Erythroblast (primary cell): Measurements from ENCODE around the gene ALAS2.

Source experiments
- DNase-seq, 2 experiments: peaks; one replicate each; lab custom pipeline; 2025; lab: John Stamatoyannopoulos, UW
- GATA1 ChIP-seq: IDR thresholded peaks from 2 replicates; pipeline ENCODE4 v1.6.1; 2011; ENCODE audit warnings: low read depth, mild to moderate bottlenecking, control low read depth, low read length, moderate library complexity
- POLR2A ChIP-seq: IDR thresholded peaks from 2 replicates; pipeline ENCODE4 v1.6.1; 2011; ENCODE audit warnings: mild to moderate bottlenecking, low read length

The ALAS2 gene

DNA sequence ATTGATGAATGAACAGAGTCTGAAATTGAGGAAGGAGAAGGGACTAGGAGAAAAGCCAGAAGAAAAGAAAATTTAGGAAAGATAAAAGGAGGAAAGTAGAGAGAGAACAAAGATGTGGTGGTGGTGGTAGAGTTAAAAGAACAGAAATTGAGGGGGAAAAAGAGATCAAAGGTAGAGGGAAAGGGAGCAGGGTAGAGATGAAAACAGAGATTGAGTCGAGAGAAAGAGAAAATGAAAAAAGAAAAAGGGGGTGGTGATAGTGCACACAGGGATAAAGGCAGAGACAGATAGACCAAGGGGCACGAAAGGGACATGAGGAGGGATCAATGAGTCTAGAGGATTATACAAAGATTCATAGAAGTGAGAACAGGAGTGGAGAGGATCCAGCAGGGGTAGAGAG is 3.9 kb downstream of the ALAS2 start:
- TF ChIP-seq GATA1 (no peak), POLR2A (no peak)
- peak in 1 of 2 experiments; percentile 61 for DNase-seq

DNA sequence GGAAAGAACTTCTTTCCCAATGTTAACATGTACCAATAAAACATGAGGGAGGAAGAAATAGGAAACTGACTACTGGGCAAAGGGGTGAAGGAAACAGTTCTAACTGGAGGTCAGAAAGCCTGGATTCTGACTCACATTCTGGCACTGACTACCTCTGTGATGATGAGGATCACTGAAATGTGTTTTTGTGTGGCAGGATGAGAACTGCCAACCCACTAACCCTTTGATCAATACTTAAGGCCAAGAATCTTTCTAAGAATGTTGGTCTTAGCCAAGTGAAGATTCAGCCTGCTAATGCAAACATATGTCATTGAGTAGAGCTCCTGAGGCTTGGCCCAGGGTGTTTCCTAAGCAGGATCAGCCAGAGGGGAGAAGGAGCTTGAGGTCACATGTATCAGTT is 4.6 kb downstream of the ALAS2 start:
- TF ChIP-seq POLR2A (no peak), GATA1 (no peak)
- DNase-seq = peak; percentile 29 to 64

DNA sequence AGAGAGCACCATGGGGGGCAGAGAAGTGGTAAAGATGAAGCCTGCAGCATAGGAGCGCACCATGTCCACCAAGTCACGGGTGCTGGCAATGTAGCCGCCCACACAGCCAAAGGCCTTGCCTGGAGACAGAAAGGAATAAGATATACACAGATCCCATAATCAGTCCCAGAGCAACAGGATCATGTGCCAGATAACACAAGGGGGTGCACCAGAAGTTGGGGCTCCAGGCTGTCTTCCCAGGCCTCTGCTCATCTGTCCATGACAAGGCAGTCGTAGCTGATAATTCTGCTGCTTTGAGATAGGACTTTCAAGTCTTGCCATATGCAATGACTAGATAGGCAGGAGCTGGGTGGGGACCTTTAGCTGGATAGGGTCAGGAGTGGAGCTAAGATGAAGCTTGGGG is 15.9 kb downstream of the ALAS2 start:
- peak; percentile 56 for TF ChIP-seq POLR2A
- peak; percentile 91 for TF ChIP-seq GATA1
- peak; percentile 94 to 99 for DNase-seq

DNA sequence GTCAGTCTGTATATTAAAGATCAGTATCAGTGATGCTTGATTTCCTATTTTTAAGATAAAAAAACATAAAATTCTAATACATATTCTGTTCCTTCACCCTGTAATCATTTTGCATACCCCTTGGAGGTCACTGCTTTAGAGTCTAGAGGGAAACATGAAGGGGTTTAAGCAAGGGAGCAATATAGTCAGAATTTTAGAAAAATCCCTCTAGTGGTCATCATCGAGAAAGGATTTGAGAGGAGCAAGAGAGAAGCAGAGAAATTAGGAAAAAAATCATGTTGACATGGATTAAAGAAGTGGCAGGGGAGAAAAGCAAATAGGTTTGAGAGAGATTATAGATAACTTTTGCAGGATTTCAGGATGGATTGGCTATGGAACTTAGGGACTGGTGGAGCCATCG is 19.5 kb downstream of the ALAS2 start:
- TF ChIP-seq GATA1 = no peak
- peak in 1 of 2 experiments; percentile 26 for DNase-seq

DNA sequence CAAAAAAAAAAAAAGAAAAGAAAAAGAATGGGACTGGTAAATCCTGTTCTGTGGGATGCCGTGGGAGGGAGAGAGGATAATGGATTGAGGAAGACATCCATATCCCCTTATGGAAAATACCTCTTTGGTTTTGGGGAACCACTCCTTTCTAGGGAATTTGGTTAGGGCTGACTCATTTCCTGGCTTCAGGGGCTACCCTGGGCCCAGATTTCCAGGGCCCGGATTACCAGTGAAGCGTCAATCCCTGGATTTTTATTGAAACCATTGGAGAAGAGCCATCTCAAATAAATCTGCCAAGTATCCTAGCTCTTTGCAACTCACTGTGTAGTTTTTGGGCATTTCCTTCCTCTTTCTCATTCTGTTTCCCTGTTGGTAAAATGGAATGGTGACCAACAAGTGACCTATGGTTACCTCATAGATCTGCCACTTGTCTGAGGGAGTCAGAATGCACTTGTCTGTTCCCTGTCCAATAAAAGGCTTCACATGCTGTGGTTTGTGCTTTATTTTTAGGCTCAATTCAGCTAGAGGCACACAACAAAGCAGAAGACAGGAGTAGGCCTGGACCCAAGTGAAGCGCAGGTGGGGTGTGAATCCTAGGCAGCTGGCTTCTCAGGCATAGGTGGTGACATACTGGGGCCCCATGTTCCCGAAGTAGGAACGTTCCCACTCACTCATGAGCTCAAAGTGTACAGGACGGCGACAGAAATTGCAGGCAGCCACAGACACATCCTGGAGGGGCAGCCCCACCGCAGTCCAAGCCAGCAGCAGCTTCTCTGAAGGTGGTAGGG is 22.0 kb downstream of the ALAS2 start:
- no peak for DNase-seq
- TF ChIP-seq POLR2A (peak; percentile 5), GATA1 (no peak)

DNA sequence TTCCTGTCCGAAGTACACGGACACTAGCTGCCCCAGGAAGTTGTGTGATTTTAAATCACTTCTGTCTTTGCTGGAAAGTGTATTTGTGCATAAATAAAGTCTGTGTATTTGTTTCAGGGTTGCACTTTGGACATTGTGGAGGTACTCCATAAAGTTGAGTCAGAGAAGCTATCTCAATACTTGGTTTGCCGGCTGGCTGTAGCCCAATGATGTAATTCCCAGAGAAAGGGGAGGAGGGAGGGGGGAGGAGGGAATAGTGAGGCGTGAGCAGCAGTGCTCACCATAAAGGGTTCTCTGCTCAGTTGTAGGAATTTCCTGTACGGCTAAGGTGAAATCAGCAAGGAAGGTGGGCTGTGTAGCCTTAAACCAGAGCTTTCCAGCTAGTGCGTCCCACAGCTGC is 23.1 kb downstream of the ALAS2 start:
- no peak for TF ChIP-seq GATA1
- TF ChIP-seq POLR2A = no peak
- DNase-seq = peak in 1 of 2 experiments; percentile 35

DNA sequence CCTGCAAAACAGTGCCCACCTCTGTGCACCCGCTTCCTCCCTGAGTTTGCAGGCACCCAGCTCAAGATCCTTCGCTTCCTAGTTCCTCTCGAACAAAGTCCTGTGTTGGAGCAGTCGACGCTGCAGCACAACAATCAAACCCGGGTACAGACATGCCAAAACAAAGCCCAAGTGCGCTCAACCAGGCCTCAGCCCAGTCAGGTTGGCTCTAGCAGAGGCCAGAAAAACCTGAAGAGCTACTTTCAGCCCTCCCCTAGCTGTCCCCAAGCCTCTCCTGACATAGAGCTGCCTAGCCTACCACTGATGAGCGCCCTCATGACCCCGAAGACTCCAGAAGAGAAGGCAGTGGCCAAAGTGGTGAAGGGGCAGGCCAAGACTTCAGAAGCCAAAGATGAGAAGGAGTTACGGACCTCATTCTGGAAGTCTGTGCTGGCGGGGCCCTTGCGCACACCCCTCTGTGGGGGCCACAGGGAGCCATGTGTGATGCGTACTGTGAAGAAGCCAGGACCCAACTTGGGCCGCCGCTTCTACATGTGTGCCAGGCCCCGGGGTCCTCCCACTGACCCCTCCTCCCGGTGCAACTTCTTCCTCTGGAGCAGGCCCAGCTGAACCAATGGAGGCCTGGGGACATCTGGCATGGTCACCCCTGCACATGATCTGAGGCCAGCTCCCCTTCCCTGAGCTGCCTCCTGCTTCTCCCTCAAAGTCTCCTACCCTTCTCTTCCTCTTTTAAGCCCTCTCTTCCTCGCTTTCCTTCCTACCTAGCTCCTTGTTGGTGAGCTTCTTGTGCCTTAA is 23.8 kb downstream of the ALAS2 start:
- peak in 1 of 2 experiments; percentile 41 for DNase-seq
- TF ChIP-seq POLR2A = no peak
- TF ChIP-seq GATA1 = no peak

DNA sequence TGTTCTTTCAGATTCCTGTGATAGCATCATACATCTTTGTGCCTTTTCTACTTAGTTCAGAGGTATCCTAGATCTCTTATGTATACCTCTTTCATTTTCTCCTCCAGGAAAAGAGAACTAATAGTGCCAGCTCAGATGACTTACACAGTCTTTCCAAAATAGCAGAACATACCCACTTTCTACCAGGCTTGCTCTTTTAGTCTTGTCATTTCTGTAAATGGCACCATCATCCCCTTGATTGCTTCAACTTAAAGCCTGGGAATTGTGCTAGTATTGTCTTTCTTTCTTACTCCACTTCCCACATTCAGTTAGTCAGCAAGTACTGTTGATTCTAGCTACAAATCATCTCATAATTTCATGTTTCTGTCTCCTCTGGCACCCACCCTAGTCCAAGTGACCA is 25.5 kb downstream of the ALAS2 start:
- TF ChIP-seq POLR2A = no peak
- no peak for TF ChIP-seq GATA1
- DNase-seq = peak in 1 of 2 experiments; percentile 37

DNA sequence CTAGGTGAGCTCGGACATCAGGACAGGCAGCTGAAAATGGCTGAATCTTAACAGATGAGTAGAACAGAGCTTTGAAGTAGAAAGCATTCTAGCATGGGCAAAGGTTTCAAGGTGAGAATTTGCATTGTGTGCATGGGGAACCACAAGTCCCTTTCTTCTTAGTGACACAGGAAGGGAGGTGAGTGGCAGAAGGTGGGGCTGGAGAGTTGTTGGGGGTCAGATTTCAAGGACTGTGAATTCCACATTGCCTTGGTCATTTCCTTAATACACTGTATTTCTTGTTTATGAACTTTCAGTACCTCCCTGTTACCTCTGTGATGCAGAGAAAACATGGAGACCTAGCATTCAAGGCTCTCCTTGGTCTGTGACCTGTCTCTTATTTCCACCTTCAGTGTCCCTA is 26.5 kb downstream of the ALAS2 start:
- TF ChIP-seq GATA1 = no peak
- no peak for TF ChIP-seq POLR2A
- peak in 1 of 2 experiments; percentile 28 for DNase-seq

DNA sequence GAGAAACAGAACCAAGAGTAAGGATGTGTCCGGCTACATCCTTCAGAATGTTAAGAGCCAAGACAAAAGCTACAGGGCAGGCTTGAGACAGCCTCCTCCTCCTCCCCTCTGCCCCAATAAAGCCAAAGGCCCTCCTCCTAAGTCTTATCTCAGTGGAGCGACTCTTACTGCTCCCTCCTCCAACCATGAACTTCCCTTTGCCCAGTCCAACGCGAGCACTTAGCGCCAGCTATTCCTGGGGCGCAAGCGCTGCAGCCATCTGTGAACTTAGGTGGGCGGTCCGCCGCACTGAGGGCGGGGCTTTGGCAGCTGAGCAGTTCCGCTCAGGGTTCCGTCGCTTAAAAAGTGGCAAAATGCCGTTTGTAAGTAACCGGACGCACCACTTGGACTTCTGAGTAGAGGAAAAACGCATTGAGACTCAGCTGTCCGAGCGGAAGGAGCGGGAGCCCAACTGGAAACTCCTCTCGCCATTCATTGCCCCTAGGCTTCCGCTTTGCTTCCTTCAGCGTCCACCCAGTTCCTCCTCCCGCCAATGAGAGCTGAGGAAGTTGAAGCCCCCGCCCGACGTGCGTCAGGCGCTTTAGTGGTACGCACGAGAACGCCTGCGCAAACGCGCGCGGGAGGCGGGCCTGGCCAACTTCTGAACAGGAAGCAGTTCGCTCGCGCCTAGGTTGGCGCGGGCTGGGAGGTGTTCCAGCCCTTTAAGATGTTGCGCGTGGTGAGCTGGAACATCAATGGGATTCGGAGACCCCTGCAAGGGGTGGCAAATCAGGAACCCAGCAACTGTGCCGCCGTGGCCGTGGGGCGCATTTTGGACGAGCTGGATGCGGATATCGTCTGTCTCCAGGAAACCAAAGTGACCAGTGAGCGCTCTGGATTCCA is 30.8 kb downstream of the ALAS2 start, which contains the start of gene APEX2:
Gene APEX2, plus strand, starts transcription at position 647 of the 882 bp plus-strand sequence. Its CDS starts 60 bp downstream, at position 707.
- DNase-seq = peak; percentile 94
- peak; percentile 94 for TF ChIP-seq POLR2A
- TF ChIP-seq GATA1 = no peak

DNA sequence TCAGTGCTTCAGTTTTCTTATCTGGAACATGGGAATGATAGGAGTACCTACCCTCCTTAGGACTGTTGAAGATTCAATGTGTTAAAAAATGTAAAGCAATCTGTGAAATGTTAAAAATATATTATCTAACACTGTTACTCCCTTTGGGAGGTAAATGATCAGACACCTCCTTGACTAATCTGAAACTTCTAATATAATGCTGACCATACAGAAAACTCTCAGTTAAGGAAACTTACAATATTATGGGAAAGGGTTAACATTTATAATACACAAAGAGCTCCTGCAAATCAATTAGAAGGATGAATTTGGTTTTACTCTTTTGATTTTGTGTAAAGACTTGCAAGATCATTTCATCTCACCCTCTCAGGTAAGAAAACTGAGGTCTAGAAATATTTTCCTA is 35.2 kb downstream of the ALAS2 start:
- TF ChIP-seq GATA1 = no peak
- TF ChIP-seq POLR2A = no peak
- no peak for DNase-seq

DNA sequence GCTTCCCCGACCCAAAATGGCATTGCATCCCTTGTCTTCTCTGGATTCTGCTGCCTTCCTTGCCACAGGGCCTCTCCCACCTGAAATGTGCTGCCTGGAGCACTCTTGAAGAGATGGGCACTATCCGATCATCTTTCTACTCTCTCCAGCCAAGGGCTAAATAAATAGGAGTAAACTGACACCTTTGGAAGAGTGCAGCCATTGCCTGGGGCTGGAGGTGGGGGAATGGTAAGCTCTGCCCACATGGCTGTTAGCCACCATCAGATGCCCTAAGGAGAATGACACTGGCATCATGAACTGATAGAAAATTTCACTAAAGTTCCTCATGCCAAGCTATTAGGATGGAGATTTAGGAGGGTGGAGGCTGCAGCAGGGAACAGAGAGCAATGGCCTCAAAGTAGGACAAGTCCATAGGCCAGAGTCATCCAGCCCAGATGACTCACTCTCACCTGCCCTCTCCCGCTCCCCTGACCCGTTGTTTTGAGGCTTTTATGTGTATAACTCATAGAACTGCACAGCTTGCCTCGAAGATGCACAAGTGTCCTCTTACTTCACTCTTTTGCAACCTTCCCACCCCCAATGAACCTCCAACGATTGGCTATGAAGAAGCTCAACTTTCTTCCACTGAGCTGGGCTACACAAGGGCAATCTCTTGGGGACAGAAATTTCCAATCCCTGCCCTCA is 36.0 kb downstream of the ALAS2 start:
- no peak for TF ChIP-seq GATA1
- TF ChIP-seq POLR2A = no peak
- DNase-seq = no peak

DNA sequence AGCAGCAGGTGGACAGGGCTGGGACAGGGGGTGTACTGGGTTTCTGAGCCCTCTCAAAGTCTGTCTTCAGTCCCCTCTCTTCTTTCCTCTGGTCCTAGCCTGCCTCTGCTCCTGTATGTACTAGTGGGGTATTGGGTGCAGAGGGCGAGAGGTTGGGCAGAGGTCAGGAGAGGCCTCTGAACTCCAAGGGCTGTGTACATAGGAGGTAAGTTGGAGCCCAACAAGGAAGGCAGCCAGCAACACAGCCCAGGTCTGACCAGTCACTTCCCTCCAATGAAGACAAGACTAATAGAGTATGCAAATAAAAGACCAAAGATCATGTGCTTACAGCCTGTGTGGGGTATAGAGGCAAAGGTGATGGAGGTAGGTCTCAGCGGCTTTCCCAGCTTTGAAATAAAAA is 36.7 kb downstream of the ALAS2 start, which contains the start of gene PFKFB1:
Gene PFKFB1, minus strand, starts transcription at position 90 of the 400 bp plus-strand sequence. CDS start 181 bp downstream, outside the sequence.
- no peak for DNase-seq
- no peak for TF ChIP-seq GATA1
- TF ChIP-seq POLR2A = no peak
